OCI-LY3 (cell line): ENCODE measurements around the gene GON7.

Experiments
- H2AFZ ChIP-seq: fragments of 200-600, 300-600 bp; shearing (Covaris generic); 2 replicates; pipeline ENCODE4 v1.6.0; 2014; ENCODE audit warnings: antibody characterized with exemption, low read depth, low read length
- H3K27ac ChIP-seq: fragments of 200-600, 300-600 bp; sonication (generic); 2 replicates; pipeline ENCODE4 v1.5.1; 2014; ENCODE audit warnings: mild to moderate bottlenecking, low read length, moderate library complexity, mixed read lengths
- H3K27me3 ChIP-seq: fragments of 200-600, 300-600 bp; sonication (generic); 2 replicates; pipeline ENCODE4 v1.6.1; 2014; ENCODE audit warnings: low read depth, low read length, mixed read lengths
- H3K36me3 ChIP-seq: fragments of 200-600, 300-600 bp; sonication (generic); replicated peaks from 2 replicates; pipeline ENCODE3; 2014; ENCODE audit warnings: low read depth, low read length, mixed read lengths
- H3K4me1 ChIP-seq: fragments of 300-600, 200-600 bp; sonication (generic); 2 replicates; pipeline ENCODE4 v1.6.1; 2014; ENCODE audit warnings: low read length, mixed read lengths
- H3K4me2 ChIP-seq: fragments of 200-600, 300-600 bp; sonication (generic); 2 replicates; pipeline ENCODE4 v1.6.1; 2014; ENCODE audit warnings: low read length, mixed read lengths
- H3K4me3 ChIP-seq: fragments of 300-600, 200-600 bp; sonication (generic); 2 replicates; pipeline ENCODE4 v1.5.1; 2014; ENCODE audit warnings: antibody characterized with exemption, mild to moderate bottlenecking, low read length, moderate library complexity
- H3K79me2 ChIP-seq: fragments of 300-600, 200-600 bp; shearing (Covaris generic); 2 replicates; pipeline ENCODE4 v1.6.1; 2014; ENCODE audit warnings: mild to moderate bottlenecking, low read length, mixed read lengths
- H3K9ac ChIP-seq: fragments of 300-600, 200-600 bp; shearing (Covaris generic); 2 replicates; pipeline ENCODE4 v1.6.0; 2014; ENCODE audit warnings: mild to moderate bottlenecking, low read length, moderate library complexity
- H3K9me3 ChIP-seq: fragments of 200-600, 300-600 bp; shearing (Covaris generic); 2 replicates; pipeline ENCODE4 v1.6.1; 2014; ENCODE audit warnings: low read length, mixed read lengths; ENCODE audit not compliant: insufficient read depth
- H4K20me1 ChIP-seq: fragments of 200-600, 300-600 bp; sonication (generic); 2 replicates; pipeline ENCODE4 v1.6.1; 2016; ENCODE audit warnings: low read length, mixed read lengths; ENCODE audit not compliant: insufficient read depth
- CTCF ChIP-seq: fragments of 200-600, 300-600 bp; sonication (generic); IDR thresholded peaks from 2 replicates; pipeline ENCODE4 v1.5.1; 2014; ENCODE audit warnings: antibody characterized with exemption, low read length, low read depth
- EZH2phosphoT487 ChIP-seq: fragments of 200-600 bp; shearing (Covaris generic); IDR thresholded peaks from 2 replicates; pipeline ENCODE4 v1.6.1; 2018; ENCODE audit warnings: antibody characterized with exemption, mixed run types, low read depth

GON7 gene

DNA sequence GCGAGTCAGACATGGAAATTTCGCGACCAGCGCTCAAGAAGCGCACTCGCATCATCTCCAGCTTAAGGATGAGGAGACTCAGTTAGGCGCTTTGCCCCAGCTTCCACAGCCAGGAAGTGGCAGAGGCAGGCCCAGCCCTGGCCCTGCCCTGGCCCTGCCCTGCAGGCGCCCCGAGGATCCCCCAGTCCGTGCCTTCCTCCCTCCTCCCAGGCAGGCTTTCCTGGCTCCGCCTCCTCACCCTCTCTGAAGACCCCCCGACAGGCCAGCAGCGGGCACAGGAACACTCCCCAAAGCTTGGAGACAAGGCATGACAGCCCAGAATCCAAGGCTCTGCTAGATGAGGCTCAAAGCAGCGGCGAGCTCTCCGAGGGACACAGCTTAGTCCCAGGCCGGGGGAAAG, 25.3 kb upstream of the GON7 start:
- Histone ChIP-seq H4K20me1 (no peaks in the 10 kb centered on the region), H3K79me2 (no peaks in the 10 kb centered on the region), H3K4me3 (no peak overlapping the region), H3K9ac (no peak overlapping the region), H3K27me3 (no peaks in the 10 kb centered on the region), H3K9me3 (no peaks in the 10 kb centered on the region), H2AFZ (no peak overlapping the region), H3K4me1 (no peaks in the 10 kb centered on the region), H3K36me3 (peaks cover 12% of the 10 kb centered on the region), H3K4me2 (no peak overlapping the region), H3K27ac (no peak overlapping the region)
- TF ChIP-seq EZH2phosphoT487 (no peak), CTCF (no peak)

DNA sequence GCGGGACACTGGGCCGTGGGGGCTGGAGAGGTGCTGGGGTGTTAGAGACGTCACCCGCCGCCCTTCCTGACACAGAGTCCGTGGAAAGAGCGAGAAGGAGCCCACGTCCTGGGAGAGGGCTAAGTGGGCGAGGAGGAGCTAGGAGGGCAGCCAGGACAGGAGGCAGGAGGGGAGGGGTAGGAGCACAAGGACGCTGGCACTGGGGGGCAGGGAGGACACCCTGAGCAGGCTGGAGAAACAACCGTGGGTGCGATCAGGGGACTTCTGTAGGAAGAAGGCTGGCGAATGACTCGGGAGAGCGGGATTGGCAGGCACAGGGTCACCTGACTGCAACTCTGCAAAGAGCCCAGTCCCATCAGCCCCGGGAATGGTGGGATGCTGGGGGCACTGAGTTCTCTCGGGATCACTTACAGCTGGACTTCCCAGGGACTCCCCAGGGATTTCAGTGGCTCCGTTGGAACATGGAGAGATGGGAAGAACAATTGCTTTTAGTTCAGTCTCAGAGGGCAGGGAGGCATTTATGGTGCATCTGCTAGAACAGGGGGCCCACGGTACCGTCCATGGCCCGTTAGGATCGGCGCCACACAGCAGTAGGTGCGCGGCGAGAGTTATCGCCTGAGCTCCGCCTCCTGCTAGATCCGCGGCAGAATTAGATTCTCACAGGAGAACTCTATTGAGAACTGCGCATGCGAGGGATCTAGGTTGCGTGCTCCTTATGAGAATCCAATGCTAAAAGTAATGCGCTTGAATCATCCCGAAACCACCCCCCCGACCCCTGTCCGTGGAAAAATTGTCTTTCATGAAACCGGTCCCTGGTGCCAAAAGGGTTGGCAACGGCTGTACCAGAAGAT, 24.5 kb upstream of the GON7 start:
- no peak overlapping the region for H2AFZ ChIP-seq
- no peak overlapping the region for H3K4me3 ChIP-seq
- no peaks in the 10 kb centered on the region for H3K27me3 ChIP-seq
- TF ChIP-seq EZH2phosphoT487 (no peak), CTCF (no peak)
- H3K36me3 ChIP-seq, result peaks cover 15% of the 10 kb centered on the region
- no peaks in the 10 kb centered on the region for H3K79me2 ChIP-seq
- H3K9me3 ChIP-seq, result no peaks in the 10 kb centered on the region
- H3K4me1 ChIP-seq, result no peaks in the 10 kb centered on the region
- H3K4me2 ChIP-seq, result no peak overlapping the region
- no peaks in the 10 kb centered on the region for H4K20me1 ChIP-seq
- H3K9ac ChIP-seq, result no peak overlapping the region
- no peak overlapping the region for H3K27ac ChIP-seq

- no peak overlapping the region for H3K9ac ChIP-seq
Measured at GRCh38 chr14:93230539-93230938, 23.7 kb upstream of the GON7 start.

DNA sequence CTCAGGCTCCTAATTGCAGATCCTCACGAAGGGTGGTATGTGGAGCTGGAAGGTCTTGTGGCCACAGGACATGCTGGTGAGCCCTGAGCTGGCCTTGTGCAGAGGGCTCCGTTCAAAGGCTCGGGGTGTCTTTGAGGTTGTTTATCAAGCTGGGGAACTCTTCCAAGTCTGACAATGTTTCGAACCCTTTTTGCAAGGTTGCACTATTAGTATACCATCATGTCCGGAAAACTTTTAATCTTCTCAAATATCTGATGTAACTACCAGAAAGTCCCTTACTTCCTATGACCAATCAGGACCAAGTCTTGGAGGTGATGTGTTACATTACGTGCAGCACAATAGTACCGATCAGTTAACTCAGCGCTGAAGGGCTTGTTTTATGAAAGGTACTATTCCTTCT, 21.7 kb upstream of the GON7 start:
- Histone ChIP-seq H3K27ac (no peak overlapping the region), H3K79me2 (no peaks in the 10 kb centered on the region), H3K36me3 (peaks cover 20% of the 10 kb centered on the region), H3K9me3 (no peaks in the 10 kb centered on the region), H3K9ac (no peak overlapping the region), H3K4me2 (no peak overlapping the region), H3K4me3 (no peak overlapping the region), H3K4me1 (no peaks in the 10 kb centered on the region), H4K20me1 (no peaks in the 10 kb centered on the region), H3K27me3 (no peaks in the 10 kb centered on the region), H2AFZ (no peak overlapping the region)
- TF ChIP-seq EZH2phosphoT487, result no peak
- TF ChIP-seq CTCF, result no peak

More at GRCh38 chr14:93230539-93230938, 23.7 kb upstream of the GON7 start:
- H3K36me3 ChIP-seq, result peaks cover 20% of the 10 kb centered on the region
- H3K27ac ChIP-seq, result no peak overlapping the region
- H3K4me3 ChIP-seq, result no peak overlapping the region
- H3K4me1 ChIP-seq, result no peaks in the 10 kb centered on the region
- no peaks in the 10 kb centered on the region for H3K27me3 ChIP-seq
- H2AFZ ChIP-seq, result no peak overlapping the region
- TF ChIP-seq EZH2phosphoT487 (no peak), CTCF (no peak)
- H3K4me2 ChIP-seq, result no peak overlapping the region
- no peaks in the 10 kb centered on the region for H3K79me2 ChIP-seq
- H4K20me1 ChIP-seq, result no peaks in the 10 kb centered on the region
- H3K9me3 ChIP-seq, result no peaks in the 10 kb centered on the region
